Activated CD4-positive, alpha-beta memory T cell treated with anti-CD3 and anti-CD28 coated beads, Interleukin-2, amount 10 ng/mL, durations not matched to agents 7 days and 5 days (primary cell): ENCODE measurements around the gene TMEM123. TPM values are rescaled to one million over a fixed set of nuclear protein-coding genes. Genes with fewer than 3 reads are reported as not detected.
"Not testable (repeated sequence)": the region's sequence is repeated elsewhere in the genome, so short reads cannot be mapped to it uniquely, and the experiment has no call there.

Source experiments
- CTCF ChIA-PET: fragments of 350-600 bp; sonication (Branson Sonifier 250); formaldehyde crosslinking; loops from one replicate; lab custom pipeline; 2021; ENCODE audit warnings: antibody characterized with exemption, inconsistent platforms; lab: Charles Lee
- POLR2A ChIA-PET: fragments of 350-600 bp; sonication (Branson Sonifier 250); formaldehyde crosslinking; loops from one replicate; lab custom pipeline; 2021; ENCODE audit warnings: antibody characterized with exemption; lab: Charles Lee
- DNase-seq: peaks from one replicate; pipeline ENCODE4 v3.0.0-alpha.2; 2020
- H3K27ac Mint-ChIP-seq: one replicate; pipeline ENCODE4 v1.8.0; 2021; ENCODE audit warnings: mild to moderate bottlenecking, mixed read lengths
- H3K27me3 Mint-ChIP-seq: one replicate; pipeline ENCODE4 v1.8.0; 2021; ENCODE audit warnings: mixed read lengths
- H3K36me3 Mint-ChIP-seq: one replicate; pipeline ENCODE4 v1.8.0; 2021; ENCODE audit warnings: low read depth, mixed read lengths
- H3K4me1 Mint-ChIP-seq: one replicate; pipeline ENCODE4 v1.8.0; 2021; ENCODE audit warnings: mixed read lengths
- H3K4me3 Mint-ChIP-seq: one replicate; pipeline ENCODE4 v1.8.0; 2021; ENCODE audit warnings: mild to moderate bottlenecking, mixed read lengths
- H3K9me3 Mint-ChIP-seq: one replicate; pipeline ENCODE4 v1.8.0; 2021; ENCODE audit warnings: mixed read lengths
- total RNA-seq, 2 experiments: library from RNA; stranded (reverse); gene quantifications; one replicate each; pipeline ENCODE4 v1.2.3, GENCODE V29; 2021

TMEM123 gene
- total RNA-seq, 2 experiments from 2014 or later: 331 to 343 TPM

DNA sequence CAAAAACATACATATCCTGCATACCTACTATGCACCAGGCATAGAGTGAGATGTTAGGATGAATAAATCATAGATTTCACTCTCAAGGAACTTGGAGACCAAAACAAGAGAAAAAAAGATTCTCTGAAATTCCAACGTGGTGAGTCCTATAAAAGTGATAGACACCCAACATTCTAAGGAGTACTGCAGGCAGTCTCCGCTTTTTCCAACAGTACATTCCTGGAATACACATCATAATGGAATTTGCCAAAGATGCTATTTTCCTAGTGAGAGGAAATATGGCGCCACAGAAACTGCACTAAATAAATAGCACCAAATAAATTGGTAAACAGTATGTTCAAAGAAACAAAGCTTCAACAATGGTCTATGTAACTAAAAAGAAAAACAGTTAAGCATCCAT, 6.0 kb downstream of the TMEM123 start:
- Mint-ChIP-seq H3K4me3 (no peak overlapping the region), H3K4me1 (peaks cover 88% of the 10 kb centered on the region), H3K27ac (peak overlapping the region; percentile 74), H3K9me3 (peaks cover 14% of the 10 kb centered on the region), H3K27me3 (no peaks in the 10 kb centered on the region), H3K36me3 (peaks cover 95% of the 10 kb centered on the region)
- no peak for DNase-seq
- POLR2A ChIA-PET: interaction anchor here (0.7 to 1.2 kb wide), 2 partner anchors 9 to 48 kb away, joined by 3 read pairs; no protein-coding TSS in a partner anchor
- CTCF ChIA-PET: interaction anchor here (0.8 to 1.7 kb wide), 3 partner anchors 50 to 80 kb away, joined by 3 to 5 read pairs (median 3); no protein-coding TSS in a partner anchor

DNA sequence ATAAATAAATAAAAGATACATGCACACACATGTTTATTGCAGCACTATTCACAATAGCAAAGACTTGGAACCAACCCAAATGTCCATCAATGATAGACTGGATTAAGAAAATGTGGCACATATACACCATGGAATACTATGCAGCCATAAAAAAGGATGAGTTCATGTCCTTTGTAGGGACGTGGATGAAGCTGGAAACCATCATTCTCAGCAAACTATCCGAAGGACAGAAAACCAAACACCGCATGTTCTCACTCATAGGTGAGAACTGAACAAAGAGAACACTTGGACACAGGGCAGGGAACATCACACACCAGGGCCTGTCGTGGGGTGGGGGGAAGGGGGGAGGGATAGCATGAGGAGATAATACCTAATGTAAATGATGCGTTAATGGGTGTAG, 7.9 kb downstream of the TMEM123 start:
- peaks cover 14% of the 10 kb centered on the region for H3K9me3 Mint-ChIP-seq
- H3K27me3 Mint-ChIP-seq, DNase-seq, H3K27ac Mint-ChIP-seq, CTCF ChIA-PET, H3K4me3 Mint-ChIP-seq, POLR2A ChIA-PET: not testable (repeated sequence)
- peaks cover 97% of the 10 kb centered on the region for H3K36me3 Mint-ChIP-seq
- H3K4me1 Mint-ChIP-seq: peaks cover 90% of the 10 kb centered on the region

DNA sequence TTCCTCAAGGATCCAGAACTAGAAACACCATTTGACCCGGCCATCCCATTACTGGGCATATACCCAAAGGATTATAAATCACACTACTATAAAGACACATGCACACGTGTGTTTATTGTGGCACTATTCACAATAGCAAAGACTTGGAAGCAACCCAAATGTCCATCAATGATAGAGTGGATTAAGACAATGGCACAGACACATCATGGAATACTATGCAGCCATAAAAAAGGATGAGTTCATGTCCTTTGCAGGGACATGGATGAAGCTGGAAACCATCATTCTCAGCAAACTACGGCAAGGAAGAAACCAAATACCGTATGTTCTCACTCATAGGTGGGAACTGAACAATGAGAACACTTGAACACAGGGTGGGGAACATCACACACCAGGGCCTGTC, 8.4 kb downstream of the TMEM123 start:
- H3K4me3 Mint-ChIP-seq, H3K27ac Mint-ChIP-seq, H3K27me3 Mint-ChIP-seq, DNase-seq, CTCF ChIA-PET, POLR2A ChIA-PET: not testable (repeated sequence)
- H3K36me3 Mint-ChIP-seq: peaks cover 95% of the 10 kb centered on the region
- peaks cover 90% of the 10 kb centered on the region for H3K4me1 Mint-ChIP-seq
- peaks cover 14% of the 10 kb centered on the region for H3K9me3 Mint-ChIP-seq

DNA sequence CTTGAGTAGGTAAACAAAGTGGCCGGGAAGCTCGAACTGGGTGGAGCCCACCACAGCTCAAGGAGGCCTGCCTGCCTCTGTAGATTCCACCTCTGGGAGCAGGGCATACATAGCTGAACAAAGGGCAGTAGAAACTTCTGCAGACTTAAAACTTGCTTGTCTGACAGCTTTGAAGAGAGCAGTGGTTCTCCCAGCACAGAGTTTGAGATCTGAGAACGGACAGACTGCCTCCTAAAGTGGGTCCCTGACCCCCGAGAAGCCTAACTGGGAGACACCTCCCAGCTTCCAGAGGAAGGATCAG, 13.6 kb downstream of the TMEM123 start:
- peaks cover 13% of the 10 kb centered on the region for H3K9me3 Mint-ChIP-seq
- H3K27ac Mint-ChIP-seq: peak overlapping the region; percentile 56
- POLR2A ChIA-PET: interaction anchor here (0.9 to 1.8 kb wide), 5 partner anchors 9 to 122 kb away, joined by 3 to 7 read pairs (median 4); partner anchors contain the start of gene BIRC3
- H3K4me3 Mint-ChIP-seq, DNase-seq, CTCF ChIA-PET, H3K27me3 Mint-ChIP-seq: not testable (repeated sequence)
- peaks cover 68% of the 10 kb centered on the region for H3K4me1 Mint-ChIP-seq
- H3K36me3 Mint-ChIP-seq: peaks cover 92% of the 10 kb centered on the region

DNA sequence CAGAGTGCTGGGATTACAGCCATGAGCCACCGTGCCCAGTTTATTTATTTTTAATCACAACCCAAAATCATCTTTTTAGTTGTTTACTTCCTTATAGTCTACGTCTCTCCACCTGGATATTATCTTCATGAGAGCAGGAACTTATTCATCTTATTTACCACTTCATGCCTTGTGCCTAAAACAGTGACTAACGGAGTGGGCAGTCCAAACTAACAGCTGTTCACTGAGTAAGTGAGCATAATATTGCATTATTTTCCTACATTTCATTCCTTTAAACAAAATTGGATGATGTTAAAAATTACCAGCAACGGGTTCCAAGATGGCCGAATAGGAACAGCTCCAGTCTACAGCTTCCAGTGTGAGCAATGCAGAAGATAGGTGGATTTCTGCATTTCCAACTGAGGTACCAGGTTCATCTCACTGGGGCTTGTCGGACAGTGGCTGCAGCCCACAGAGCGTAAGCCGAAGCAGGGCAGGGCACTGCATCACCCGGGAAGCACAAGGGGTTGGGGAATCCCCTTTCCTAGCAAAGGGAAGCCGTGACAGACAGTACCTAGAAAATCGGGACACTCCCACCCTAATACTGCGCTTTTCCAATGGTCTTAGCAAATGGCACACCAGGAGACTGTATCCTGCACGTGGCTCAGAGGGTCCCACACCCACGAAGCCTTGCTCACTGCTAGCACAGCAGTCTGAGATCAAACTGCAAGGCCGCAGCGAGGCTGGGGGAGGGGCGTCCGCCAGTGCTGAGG, 14.1 kb downstream of the TMEM123 start:
- Mint-ChIP-seq H3K9me3 (peaks cover 14% of the 10 kb centered on the region), H3K27me3 (no peaks in the 10 kb centered on the region), H3K4me1 (peaks cover 63% of the 10 kb centered on the region), H3K4me3 (no peak overlapping the region), H3K27ac (peak overlapping the region; percentile 56), H3K36me3 (peaks cover 92% of the 10 kb centered on the region)
- CTCF ChIA-PET: no interaction called here
- POLR2A ChIA-PET: interaction anchor here (1.0 to 1.8 kb wide), 6 partner anchors 8 to 121 kb away, joined by 3 to 7 read pairs (median 4); partner anchors contain the start of gene BIRC3
- DNase-seq: peak; percentile 40

DNA sequence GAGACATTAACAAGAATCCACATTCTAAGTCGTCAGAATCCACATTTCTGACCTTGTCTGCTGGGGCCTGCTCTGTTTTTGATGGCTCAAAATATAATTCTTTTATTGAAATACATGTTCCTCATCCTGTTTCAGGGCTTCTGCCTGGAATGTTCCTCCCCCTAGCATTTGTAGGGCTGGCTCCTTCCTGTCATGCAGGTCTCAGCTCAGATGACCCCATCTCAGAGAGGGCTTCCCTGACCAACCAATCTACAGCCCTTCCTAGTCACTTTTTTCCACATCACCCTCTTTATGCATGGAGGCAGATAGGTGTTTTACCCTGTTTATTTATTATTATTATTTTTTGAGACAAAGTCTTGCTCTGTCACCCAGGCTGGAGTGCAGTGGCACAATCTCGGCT, 14.8 kb downstream of the TMEM123 start:
- Mint-ChIP-seq H3K4me1 (peaks cover 55% of the 10 kb centered on the region), H3K4me3 (no peak overlapping the region), H3K36me3 (peaks cover 92% of the 10 kb centered on the region), H3K9me3 (peaks cover 21% of the 10 kb centered on the region), H3K27me3 (no peaks in the 10 kb centered on the region), H3K27ac (no peak overlapping the region)
- POLR2A ChIA-PET: interaction anchor here (1.0 to 1.8 kb wide), 4 partner anchors 9 to 121 kb away, joined by 3 to 7 read pairs (median 3); partner anchors contain the start of gene BIRC3
- DNase-seq: no peak
- CTCF ChIA-PET: no interaction called here

DNA sequence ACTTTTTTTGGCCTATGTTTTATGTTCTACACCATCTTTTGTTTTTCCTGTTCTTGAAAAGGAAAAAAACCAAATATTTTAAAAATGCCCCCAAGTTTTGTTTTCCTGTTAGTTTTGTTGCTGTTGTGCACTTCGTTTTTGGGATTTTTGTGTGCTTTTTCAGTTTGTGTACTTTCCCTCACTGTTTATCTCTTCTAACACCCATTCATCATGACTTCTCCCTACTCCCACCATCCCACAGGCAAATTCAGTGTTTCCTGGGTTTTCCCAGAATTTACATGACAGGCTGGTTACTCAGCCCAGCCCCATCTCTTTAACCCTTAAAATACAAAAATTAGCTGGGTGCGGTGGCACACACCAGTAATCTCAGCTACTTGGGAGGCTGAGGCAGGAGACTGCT, 15.6 kb downstream of the TMEM123 start:
- CTCF ChIA-PET: interaction anchor here (0.7 kb wide), 1 partner anchor 47 kb away, joined by 3 read pairs; no protein-coding TSS in a partner anchor
- no peak for DNase-seq
- H3K4me3 Mint-ChIP-seq: no peak overlapping the region
- POLR2A ChIA-PET: interaction anchor here (1.7 kb wide), 1 partner anchor 46 kb away, joined by 3 read pairs; no protein-coding TSS in a partner anchor
- peaks cover 53% of the 10 kb centered on the region for H3K4me1 Mint-ChIP-seq
- peaks cover 94% of the 10 kb centered on the region for H3K36me3 Mint-ChIP-seq
- H3K9me3 Mint-ChIP-seq: peaks cover 27% of the 10 kb centered on the region
- H3K27ac Mint-ChIP-seq: peak overlapping the region; percentile 18
- H3K27me3 Mint-ChIP-seq: no peaks in the 10 kb centered on the region

DNA sequence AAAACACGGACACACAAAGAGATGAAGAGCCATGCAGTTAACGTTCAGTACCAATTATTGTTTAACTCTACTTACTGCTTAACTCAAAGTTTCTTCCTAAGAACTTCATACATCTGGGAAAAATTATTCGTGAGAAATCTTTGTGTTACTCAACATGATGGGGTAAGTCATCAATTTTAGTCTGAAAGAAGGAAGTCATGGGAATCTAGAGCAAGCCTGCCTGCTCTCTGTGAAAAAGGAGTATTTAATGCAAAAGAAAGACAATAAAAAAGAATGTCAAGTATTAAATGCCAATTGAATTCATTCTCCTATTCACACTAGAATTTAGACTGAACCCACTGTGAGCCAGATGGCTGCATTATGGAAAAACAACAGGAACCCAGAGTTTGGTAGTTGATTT, 16.0 kb downstream of the TMEM123 start:
- ChIA-PET CTCF (interaction anchor here (0.7 kb wide), 1 partner anchor 46 kb away, joined by 3 read pairs; no protein-coding TSS in a partner anchor), POLR2A (no interaction called here)
- no peak for DNase-seq
- H3K36me3 Mint-ChIP-seq: peaks cover 94% of the 10 kb centered on the region
- H3K4me3 Mint-ChIP-seq: no peak overlapping the region
- H3K27ac Mint-ChIP-seq: no peak overlapping the region
- peaks cover 31% of the 10 kb centered on the region for H3K9me3 Mint-ChIP-seq
- H3K4me1 Mint-ChIP-seq: peaks cover 53% of the 10 kb centered on the region
- no peaks in the 10 kb centered on the region for H3K27me3 Mint-ChIP-seq

DNA sequence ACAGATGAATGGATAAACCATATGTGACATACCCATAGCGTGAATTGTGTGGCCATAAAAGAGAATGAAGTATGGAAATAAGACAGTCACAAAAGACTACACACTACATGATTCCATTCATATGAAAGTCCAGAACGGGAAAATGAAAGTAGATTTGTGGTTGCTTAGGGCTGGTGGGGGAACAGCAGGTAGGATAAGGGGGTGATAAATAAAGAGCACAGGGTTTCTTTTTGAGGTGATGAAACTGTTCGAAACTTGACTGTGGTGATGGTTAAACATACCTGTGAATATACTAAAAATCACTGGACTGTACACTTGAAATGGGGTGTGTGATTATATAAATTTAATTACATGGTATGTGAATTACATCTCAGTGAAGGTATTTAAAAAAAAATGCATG, 16.9 kb downstream of the TMEM123 start:
- Mint-ChIP-seq H3K4me1 (peaks cover 52% of the 10 kb centered on the region), H3K9me3 (peaks cover 31% of the 10 kb centered on the region), H3K27ac (no peak overlapping the region), H3K36me3 (peaks cover 93% of the 10 kb centered on the region), H3K4me3 (no peak overlapping the region), H3K27me3 (no peaks in the 10 kb centered on the region)
- DNase-seq: no peak
- POLR2A ChIA-PET: no interaction called here
- CTCF ChIA-PET: interaction anchor here (1.5 kb wide), 2 partner anchors 9 to 45 kb away, joined by 4 to 6 read pairs; no protein-coding TSS in a partner anchor

DNA sequence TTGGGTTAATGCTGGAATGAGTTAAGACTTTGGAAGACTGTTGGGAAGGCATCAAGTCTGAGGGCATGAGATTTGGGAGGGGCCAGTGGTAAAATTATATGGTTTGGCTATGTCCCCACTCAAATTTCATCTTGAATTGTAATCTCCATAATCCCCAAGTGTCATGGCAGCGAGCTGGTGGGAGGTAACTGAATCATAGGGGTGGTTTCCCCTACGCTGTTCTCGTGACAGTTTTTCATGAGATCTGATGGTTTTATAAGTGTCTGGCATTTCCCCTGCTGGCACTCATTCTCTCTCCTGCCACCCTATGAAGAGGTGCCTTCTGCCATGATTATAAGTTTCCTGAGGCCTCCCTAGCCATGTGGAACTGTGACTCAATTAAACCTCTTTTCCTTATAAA, 19.0 kb downstream of the TMEM123 start:
- POLR2A ChIA-PET, DNase-seq, CTCF ChIA-PET, H3K4me3 Mint-ChIP-seq, H3K27me3 Mint-ChIP-seq, H3K27ac Mint-ChIP-seq: not testable (repeated sequence)
- Mint-ChIP-seq H3K4me1 (peaks cover 47% of the 10 kb centered on the region), H3K36me3 (peaks cover 93% of the 10 kb centered on the region), H3K9me3 (peaks cover 31% of the 10 kb centered on the region)

DNA sequence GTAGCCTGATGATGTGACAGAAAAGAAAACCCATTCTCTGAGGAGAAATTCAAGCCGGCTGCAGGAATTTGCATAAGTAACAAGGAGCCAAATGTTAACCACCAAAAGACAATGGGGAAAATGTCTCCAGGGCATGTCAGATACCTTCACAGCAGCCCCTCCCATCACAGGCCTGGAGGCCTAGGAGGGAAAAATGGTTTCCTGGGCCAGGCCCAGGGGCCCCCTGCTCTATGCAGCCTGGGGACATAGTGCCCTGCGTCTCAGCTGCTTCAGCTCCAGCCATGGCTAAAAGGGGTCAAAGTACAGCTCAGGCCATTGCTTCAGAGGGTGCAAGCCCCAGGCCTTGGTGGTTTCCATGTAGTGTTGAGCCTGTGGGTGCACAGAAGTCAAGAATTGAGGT, 20.0 kb downstream of the TMEM123 start:
- H3K4me1 Mint-ChIP-seq: peaks cover 40% of the 10 kb centered on the region
- H3K27ac Mint-ChIP-seq, H3K4me3 Mint-ChIP-seq, CTCF ChIA-PET, H3K27me3 Mint-ChIP-seq, POLR2A ChIA-PET, DNase-seq: not testable (repeated sequence)
- H3K36me3 Mint-ChIP-seq: peaks cover 84% of the 10 kb centered on the region
- peaks cover 31% of the 10 kb centered on the region for H3K9me3 Mint-ChIP-seq

DNA sequence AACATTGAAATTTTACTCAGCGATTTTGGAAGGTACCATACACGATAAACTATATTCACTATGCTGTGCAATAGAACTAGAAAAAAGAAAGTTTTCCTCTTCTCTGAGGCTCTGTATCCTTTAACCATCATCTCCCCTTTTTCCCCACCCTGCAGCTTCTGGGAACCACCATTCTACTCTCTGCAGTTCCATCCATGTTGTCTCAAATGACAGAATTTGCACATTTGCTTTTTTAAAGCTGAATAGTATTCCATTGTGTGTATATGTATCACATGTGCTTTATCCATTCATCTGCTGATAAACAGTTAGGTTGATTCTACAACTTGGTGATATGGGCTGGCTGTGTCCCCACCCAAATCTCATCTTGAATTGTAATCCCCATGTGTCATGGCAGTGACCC, 21.2 kb downstream of the TMEM123 start:
- CTCF ChIA-PET: interaction anchor here (1.0 kb wide), 1 partner anchor 41 kb away, joined by 3 read pairs; no protein-coding TSS in a partner anchor
- Mint-ChIP-seq H3K9me3 (peaks cover 29% of the 10 kb centered on the region), H3K27ac (no peak overlapping the region), H3K4me3 (no peak overlapping the region), H3K36me3 (peaks cover 78% of the 10 kb centered on the region), H3K4me1 (peaks cover 39% of the 10 kb centered on the region), H3K27me3 (no peaks in the 10 kb centered on the region)
- POLR2A ChIA-PET: interaction anchor here (2.2 kb wide), 1 partner anchor 20 kb away, joined by 6 read pairs; no protein-coding TSS in a partner anchor
- no peak for DNase-seq

DNA sequence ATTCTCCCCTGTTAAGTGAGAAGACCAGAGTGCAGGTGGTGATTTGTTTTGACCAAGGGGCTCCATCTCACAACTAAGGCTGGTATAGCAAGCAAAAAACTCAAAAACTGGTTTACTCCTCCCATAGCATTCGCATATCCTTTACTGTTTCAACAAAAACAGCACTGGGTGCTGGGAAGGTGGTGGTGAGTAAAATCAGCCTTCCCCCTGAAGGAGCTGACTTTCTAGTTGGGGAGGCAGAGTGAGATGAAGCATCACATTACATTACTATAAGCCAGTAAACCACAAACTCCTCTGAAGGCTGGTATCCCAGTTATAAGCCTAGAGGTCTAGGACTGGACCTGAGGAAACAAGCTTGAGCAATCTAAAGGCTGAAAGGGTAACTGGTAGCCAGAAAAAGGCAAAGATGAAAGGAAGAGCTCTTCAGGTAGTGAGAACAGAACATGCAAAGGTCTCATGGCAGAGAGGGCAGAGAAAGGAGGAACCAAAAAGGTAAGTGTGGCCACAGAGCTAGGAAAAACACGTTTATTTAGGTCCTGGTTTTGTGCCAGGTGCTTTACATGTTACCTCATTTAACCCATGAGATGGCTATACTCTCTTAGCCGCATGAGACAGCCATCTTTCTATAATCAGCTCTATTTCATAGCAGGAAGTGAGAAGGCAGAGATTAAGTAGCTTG, 22.3 kb downstream of the TMEM123 start:
- ChIA-PET CTCF (interaction anchor here (0.6 to 1.0 kb wide), 2 partner anchors 40 to 69 kb away, joined by 3 read pairs; no protein-coding TSS in a partner anchor), POLR2A (interaction anchor here (0.6 to 2.2 kb wide), 7 partner anchors 9 to 23 kb away, joined by 3 to 6 read pairs (median 3); no protein-coding TSS in a partner anchor)
- no peak overlapping the region for H3K4me3 Mint-ChIP-seq
- peaks cover 36% of the 10 kb centered on the region for H3K4me1 Mint-ChIP-seq
- H3K27ac Mint-ChIP-seq: peak overlapping the region; percentile 61
- H3K36me3 Mint-ChIP-seq: peaks cover 75% of the 10 kb centered on the region
- H3K27me3 Mint-ChIP-seq: no peaks in the 10 kb centered on the region
- peaks cover 27% of the 10 kb centered on the region for H3K9me3 Mint-ChIP-seq
- no peak for DNase-seq
